Vagina (tissue), 2 donors: ENCODE measurements around the gene HYAL1.

ENCODE experiments used
- POLR2AphosphoS5 ChIP-seq, 2 donors: sonication (generic); formaldehyde crosslinking; IDR thresholded peaks; one replicate each; pipeline ENCODE4 v1.9.0; 2017; ENCODE audit warnings: antibody characterized with exemption in 2 of 2, mild to moderate bottlenecking in 2 of 2, low read depth in 1 of 2; ENCODE audit not compliant: insufficient read depth in 1 of 2
- TF ChIP-seq, protein P1 (sequence below), 3 experiments: fragments of 450-650 bp in 2 of 3; fragments of 200-600 bp in 1 of 3; sonication (generic) in 1 of 3; IDR thresholded peaks; one replicate each; pipeline ENCODE4 v1.5.1; 2017 to 2019; ENCODE audit warnings: antibody characterized with exemption in 3 of 3, mild to moderate bottlenecking in 2 of 3, moderate library complexity in 2 of 3

DNA sequence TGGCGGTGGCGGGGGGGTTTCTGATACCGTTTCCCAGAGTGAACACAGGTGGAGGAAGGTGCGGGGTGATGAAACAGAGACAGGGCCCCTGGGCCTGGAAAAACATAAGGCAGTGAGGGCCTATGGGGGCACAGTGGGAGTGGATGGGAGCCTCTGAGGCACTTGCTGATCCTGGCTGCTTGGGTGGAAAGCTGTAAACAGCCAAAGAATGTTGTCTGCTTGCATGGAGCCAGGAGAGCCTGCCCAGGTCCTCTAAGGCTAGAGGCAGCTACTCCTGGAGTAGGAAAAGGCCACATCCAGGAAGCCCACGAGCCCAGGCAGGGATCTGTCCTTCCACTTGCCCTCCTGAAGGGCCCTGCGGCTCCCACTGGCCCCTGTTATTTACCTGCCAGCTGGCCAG is 37.4 kb downstream of the HYAL1 start:
- TF ChIP-seq POLR2AphosphoS5 (IDR thresholded peaks at IDR 0.05; ENCODE audit: insufficient read depth in 1 of 2, low read depth in 1 of 2) = no peak
- TF ChIP-seq, protein P1, sequence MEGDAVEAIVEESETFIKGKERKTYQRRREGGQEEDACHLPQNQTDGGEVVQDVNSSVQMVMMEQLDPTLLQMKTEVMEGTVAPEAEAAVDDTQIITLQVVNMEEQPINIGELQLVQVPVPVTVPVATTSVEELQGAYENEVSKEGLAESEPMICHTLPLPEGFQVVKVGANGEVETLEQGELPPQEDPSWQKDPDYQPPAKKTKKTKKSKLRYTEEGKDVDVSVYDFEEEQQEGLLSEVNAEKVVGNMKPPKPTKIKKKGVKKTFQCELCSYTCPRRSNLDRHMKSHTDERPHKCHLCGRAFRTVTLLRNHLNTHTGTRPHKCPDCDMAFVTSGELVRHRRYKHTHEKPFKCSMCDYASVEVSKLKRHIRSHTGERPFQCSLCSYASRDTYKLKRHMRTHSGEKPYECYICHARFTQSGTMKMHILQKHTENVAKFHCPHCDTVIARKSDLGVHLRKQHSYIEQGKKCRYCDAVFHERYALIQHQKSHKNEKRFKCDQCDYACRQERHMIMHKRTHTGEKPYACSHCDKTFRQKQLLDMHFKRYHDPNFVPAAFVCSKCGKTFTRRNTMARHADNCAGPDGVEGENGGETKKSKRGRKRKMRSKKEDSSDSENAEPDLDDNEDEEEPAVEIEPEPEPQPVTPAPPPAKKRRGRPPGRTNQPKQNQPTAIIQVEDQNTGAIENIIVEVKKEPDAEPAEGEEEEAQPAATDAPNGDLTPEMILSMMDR (IDR thresholded peaks at IDR 0.05) = no peak
